NCI-H1092 (cell line): Measurements from ENCODE around the gene DLGAP1.
A peak's percentile ranks its signal among the peaks of the same experiment; 100 is the strongest.

Experiments
- DNase-seq: peaks from one replicate; lab custom pipeline; 2025; lab: John Stamatoyannopoulos, UW

DLGAP1 gene

DNA sequence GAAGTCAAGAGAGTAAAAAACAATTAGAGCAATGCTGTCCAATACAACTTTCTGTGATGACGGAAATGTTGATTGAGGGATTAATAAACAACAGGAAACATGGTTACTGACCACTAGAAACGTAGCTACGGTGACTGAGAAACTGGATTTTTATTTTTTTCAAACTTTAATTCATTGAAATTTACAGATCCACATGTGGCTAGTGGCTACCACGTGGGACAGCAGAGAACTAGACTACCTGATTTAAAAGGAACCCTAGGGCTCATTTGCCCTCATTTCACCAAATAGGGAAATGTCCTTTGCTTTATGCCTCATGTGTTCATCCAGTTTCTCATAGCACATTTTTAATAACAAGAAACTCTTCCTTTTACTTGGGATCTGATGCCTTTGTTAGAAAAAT, 592.1 kb downstream of the DLGAP1 start:
- DNase-seq, result no peak

DNA sequence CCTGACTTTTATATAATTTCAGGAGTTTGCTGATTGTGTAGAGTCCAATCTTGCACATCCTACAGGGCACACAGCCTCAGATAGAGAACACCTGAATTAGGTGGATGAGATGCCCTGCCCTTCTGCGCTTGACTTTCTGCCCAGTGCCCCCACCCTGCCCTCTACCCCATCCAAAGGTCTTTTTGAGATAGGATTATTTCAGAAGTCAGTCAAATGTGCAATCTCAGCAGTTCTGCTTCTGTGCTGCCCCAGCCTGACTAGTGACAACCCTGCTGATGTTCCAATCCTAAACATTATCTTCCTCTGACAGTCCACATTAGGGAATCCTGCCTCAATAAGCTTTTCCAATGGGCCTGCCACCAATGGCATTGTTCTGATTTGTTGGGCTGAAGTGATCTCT, 593.6 kb downstream of the DLGAP1 start:
- DNase-seq, result no peak

DNA sequence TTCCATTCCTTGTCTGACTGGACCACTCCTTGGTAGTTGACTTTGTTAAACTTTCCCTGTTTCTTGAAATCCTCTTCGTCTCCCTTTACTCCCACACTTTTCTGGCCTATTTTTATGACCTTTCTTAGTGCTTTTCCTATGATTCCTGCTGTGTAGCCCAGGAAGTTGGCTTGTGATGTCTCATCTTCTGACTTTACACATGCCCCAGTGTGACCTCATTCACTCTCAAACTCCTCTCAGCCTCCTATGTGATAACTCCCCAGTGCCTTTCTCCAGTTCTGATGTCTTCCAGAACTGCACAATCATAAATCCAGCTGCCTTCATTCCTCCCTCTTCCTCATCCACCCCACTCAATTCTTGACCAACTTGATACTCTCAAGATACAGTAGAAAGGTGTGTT, 597.6 kb downstream of the DLGAP1 start:
- DNase-seq, result no peak

DNA sequence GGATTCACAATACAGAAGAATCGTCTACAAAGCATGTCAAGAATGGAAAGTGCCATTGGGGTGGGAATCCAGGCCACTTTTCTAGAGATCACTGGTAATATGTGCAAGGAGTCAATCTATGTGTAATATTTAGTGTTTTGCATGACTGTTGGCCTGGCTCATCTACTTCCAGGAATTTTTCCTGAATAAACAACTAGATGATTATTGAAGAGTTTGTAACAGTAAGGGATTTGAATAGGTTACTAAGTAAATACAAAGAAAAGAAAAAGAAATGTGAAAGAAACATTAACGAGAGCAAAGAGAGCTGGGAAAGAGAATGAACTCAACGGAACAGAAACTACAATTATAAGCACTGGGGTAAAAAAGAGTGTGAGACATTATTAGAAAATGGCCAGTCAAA, 599.1 kb downstream of the DLGAP1 start:
- DNase-seq, result no peak

DNA sequence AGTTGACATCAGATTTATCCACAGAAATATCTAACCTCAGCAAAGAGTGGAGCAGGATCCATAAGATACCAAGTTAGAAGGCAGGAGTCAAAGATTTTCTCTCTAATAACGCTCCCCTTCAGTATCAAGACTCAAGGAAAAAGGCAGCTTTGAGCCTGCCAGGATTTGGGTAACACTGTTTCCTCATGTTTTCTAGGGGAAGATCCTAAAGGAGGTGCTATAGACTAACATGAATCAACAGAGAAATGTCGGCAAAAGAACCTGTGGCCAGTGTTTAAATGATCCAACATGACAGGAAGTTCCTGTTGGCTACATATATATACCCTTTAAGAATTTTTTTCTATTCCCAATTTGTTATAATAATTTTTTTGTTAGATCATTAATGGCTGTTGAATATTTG, 602.8 kb downstream of the DLGAP1 start:
- DNase-seq, result no peak

DNA sequence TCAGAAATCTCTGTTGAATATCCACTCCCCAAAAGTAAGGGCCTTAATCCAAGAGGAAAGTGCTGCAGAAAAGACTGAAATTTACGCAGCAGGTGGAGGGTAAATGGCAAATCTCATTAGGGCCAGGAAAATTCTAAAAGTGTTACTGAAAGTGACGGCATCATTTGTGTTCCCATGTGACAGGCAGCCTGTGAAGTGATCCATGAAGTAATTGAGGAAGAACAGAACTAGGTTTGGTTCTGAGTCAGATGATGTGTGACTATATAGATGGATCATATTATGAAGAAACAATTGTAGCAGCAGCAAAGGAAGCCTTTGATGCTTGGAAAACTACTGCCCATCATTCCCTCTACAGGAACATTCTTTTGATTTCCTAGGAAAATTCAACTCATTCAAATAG, 603.9 kb downstream of the DLGAP1 start:
- no peak for DNase-seq

DNA sequence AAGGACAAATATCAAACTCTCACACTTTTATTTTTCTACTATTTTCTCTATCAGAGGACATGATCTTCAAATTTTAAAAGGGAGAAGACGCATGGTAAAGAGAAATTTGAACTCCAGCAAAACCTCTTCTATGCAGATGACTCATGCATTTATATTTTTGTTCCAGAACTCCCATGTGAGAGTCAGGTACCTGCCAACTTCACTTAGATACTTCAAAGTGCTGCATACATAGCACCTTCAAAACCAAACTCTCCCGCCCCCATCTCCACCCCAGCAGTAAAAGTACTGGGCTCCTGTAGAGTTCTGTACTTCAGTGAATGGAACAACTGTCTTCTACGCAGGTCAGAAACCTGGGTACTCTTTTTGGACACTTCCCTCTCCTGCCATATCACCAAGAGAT, 606.8 kb downstream of the DLGAP1 start:
- DNase-seq, result no peak

DNA sequence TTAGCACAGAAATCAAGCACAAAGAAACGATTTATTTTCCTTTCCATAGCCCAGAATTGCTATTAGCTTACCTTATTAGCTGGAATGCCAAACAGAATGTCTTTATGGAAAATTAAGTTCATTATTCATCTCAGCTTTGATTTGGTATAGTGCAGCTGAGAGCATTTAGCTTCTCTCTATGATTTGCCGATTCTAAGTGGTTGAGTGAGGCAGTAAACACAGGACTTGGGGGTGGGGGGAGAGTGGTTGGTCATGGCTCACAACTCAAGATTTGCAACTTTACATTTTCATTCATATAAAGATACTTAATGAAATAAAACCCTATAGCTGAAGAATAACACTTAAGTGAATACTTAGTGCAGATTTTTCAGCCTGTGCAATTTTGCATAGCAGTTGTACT, 609.9 kb downstream of the DLGAP1 start:
- no peak for DNase-seq

DNA sequence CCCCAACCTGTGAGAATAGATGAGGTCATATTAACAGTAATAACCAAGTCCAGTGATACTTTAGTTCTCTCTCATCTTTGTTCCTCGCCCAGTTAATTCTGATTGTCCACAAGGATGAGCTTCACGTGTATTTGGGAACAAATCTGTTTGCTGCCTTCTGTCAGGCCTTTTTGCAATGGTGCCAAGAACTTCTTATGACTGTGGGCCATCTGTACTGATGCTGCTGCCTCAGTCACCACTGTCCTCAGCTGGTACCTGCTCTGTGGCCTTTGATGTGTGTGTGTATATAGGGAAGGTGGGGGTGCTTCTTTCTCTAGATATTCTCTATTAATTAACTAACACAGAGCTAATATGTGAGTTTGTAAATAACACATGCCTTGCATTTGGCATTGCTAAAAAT, 612.3 kb downstream of the DLGAP1 start:
- no peak for DNase-seq

DNA sequence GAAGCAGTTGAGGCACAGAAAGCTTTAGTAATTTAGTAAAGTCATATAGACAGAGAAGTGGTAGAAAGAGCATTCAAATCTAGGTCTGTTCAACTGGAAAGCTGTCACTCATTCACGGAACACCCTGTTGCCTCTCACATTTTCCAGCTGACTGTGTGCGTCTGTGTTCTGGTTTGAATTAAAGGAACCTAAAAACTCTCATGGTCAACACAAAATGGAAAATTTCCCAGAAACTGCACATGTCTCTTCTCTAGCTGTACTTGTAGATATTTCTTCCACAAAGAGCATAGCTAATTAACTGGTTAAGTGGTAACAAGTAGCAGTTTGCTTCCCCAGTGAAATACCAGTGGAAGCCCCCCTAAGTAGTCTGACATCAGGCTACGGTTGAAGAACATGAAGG, 614.3 kb downstream of the DLGAP1 start:
- DNase-seq, result no peak

DNA sequence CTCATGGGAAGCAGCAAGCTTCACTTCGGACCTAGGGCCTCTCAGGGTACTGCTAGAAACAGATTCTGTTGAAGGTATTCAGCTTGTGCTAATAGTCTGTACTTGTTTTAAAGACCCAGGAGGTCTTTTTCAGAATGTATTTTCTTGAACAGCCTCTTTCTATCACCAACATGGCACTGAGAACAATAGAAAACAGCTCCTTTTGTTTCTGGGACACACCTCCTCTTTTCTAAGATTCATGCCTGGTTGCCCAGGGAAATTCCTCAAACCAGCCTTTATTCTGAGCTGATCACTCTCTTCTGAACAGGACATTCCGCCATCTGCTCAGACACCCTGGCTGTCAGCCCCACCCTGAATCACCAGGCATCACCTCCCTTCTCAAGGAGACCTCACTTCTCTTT, 615.5 kb downstream of the DLGAP1 start:
- no peak for DNase-seq

DNA sequence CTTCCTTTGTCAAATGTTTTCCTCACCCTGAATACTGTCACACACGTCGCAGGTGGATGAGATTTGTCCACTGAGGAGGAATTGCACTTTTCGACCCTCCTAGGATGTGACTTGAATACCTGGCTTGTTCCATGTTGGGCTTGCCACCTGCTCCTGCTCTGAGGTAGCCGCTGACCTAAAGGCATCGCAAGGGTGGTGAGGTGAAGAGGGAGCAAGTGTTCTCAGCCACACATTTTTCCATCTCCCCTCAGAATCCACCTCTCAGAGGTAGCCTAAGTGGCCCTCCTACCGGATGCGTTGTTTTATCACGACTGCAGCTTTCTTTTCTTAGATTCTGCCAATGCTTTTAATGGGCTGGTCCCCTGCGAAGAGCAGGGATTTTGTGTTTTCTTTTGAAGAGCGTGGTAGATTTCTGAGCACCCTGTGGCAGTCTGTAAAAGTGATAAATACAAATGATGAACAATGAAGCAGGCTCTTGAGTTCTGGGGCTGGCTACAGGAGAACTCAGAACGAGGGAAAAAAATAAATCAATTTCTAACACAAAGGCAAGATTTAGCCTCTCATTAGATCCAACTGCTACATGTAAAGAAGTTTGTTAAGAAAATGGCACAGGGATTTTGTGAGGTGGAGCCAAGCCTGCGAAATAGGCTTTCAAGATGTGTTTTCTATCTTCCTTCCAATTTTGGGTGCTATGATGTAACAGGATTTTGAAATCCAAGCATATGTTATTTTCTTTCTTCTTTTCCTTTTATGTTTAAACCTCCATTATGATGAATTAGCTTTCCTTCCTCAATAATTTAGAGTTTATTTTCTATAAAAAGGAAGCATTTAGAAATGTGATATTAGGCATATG, 618.4 kb downstream of the DLGAP1 start:
- DNase-seq, result no peak

DNA sequence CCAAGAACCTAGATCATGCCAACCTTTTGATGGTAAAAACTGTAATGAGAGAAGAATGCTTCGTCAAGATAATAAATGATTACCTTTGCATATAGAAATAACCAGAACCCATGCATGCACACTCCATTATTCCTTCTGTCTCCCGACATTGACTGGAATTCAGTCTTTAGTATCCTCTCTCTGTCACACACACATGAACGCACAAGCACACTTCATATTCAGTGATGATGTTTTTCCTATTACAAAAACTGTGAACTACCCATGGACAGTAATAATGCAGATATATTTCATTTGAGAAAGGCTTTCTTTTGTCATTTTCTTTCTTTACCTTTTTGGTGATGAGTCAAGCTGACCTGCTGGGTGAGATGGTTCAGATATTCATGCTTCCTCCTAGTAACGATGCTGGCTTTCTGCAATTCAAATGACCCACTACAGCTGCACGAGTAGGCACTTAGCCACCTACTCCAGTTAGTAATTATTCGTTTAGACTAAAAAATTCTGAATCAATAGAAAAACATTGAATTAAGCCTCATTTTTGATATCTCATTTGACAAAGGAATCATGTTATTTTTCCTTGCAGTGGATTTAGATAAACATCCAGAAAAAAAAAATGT, 623.0 kb downstream of the DLGAP1 start:
- DNase-seq, result peak; percentile 28

DNA sequence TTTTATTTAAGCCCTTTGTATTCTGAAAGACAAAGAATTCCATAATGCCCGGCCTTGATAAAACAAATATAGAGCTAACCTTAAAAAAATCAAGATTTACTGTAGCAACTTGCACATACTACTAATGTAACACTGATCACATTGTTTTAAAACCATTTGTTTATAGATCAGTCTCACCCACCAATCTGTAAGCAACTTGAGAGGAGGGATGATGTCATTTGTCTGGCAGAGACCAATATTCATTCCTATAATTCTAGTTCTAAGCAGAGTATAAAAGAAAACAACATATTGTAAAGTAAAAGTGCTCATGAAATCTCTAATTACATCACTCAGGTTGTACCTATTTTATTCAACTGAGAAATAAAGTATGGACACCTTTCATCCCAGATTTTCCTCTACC, 624.5 kb downstream of the DLGAP1 start:
- DNase-seq, result no peak

DNA sequence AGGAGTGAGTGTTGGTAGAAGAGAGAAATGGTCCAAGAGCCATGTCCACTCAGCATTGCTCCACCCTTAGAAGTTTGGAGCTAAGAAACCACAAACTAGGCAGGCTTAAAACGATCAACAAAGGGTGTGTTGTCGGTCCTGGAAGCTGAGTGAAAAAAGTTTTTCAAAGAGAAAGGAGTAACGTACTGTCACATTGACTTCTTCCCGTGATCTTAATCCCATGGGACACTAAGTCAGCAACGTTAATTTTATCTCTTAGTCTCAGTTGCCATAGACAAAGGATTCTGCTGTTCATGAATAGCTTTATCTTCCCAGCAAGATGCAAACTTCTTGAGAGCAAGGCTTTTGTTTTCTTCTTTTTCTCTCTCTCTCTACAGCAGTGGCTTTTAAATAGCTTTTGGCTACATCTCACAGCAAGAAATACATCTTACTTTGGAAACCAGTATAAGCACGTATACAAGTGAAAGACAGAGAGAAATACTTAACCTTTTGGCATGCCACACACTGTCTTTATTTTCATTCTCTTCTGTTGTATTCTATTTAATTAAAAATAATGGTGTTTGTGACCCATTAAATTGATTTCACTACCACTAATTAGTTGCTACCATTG, 627.8 kb downstream of the DLGAP1 start:
- no peak for DNase-seq

DNA sequence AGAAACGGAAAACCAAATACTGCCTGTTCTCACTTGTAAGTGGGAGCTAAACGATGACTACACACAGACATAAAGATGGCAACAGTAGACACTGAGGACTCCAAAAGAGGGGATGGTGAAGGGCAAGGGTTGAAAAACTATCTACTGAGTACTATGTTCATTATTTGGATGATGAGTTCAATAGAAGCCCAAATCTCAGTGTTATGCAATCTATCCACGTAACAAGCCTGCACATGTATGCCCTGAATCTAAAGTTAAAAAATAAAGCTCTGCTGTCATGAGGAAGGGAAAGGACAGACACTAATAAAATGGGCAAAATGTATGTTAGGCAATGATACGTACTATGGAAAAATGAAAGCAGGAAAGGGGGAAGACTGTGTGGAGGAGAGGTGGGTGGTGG, 629.1 kb downstream of the DLGAP1 start:
- DNase-seq, result no peak

DNA sequence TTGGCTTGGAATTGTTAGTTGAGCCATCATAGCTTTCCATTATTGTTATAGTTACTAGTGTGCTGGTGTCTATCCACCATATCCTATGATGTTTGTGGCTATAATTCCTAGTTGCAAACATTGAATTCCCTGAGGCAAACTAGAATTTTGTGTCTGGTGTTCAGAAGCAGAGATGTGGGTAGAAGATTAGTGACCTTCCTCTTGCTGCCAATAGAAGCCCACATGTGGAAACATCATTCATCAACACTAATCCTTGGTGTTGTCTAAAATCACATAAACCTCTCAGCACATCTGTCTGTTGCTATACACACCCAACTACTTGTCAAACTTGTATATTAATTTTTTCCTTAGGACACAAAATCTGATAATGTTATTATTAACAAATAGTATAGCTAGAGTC, 631.0 kb downstream of the DLGAP1 start:
- no peak for DNase-seq

DNA sequence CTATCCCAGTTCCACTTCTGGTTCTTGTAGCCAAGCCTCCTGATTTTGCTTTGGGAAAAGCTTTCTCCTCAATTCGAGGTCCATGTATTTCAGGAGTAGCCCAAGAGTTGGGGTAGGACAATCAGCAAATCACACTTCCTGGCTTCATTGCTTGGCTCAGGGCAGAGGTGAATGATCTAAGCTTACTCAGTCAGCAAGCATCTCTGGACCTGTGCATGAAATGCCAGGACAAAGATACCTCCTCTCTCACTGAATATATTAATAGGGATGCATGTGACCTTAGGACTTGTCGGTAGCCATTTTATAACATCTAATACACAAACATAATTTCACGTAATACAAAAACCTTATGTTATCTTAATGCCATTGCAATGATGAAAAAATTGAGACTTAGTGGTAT, 632.0 kb downstream of the DLGAP1 start:
- no peak for DNase-seq

DNA sequence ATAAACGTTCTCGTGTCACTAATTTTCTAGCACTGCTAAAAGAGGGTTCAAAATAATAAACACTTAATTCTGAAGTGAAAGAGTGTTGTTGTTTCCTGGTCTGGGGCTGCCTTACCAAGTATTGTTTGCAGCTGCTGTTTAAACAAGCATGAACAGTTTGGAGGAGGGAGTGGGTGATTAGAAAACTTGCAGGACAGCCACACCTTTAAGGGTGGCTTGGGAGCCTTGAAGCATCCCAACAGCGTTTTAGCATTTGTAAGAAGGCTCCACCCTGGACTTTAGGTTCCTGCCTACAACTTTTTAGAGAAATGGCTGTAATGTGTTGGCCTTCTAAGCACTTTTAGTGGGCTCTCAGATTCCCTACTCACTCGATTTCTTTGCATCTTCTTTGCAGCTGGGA, 633.6 kb downstream of the DLGAP1 start:
- DNase-seq, result no peak

DNA sequence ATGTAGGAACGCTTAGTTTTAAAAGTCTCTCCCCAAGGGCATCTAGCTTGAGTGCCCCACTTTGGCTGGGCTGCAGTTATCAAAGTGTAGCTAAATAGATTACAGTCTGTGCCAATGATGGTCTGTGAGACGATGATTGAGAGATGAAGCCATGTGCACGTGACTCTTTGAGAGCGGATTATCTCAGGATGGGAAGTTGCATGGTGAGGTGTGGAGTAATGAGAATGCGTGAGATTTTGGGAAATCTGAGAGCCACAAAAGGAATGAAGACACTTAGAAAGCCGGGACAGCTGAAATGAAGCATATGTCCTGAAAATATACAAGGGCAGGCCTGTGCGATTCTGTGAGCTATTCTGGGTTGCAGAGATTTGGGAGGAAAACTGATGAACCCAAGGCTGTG, 635.1 kb downstream of the DLGAP1 start:
- no peak for DNase-seq

DNA sequence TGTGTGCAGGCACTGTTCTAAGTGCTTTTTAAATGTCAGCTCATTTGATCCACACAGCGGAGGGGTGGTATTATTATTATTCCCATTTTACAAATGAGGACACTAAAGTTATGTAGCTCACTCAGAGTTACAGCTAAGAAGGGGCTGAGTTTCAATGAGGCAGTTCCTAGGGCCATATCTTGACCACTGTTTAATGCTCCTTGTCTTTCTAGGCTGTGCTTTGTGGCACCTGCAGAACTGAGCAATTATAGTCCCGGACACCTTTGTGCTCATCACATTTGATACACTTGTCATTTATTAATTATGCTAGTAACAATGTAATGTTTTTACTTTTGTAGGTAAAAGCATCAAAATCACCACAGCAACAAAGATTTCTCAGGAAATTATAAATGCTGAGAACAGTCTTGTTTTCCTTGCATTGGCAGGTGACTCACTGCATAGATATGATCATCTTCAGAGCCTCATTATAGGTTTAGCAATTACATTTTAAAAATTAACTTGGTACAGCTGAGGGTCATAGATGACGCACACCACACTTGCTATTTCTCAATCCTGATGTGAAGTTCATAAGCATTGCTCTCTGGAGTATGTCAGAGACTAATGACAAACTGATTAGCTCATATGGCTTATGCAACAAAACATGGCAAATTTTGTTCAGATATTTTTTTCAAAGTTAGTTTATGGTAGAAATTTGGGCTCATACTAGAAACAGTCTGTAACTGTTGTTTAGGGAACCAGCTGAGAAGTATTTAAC, 638.3 kb downstream of the DLGAP1 start:
- DNase-seq, result no peak

DNA sequence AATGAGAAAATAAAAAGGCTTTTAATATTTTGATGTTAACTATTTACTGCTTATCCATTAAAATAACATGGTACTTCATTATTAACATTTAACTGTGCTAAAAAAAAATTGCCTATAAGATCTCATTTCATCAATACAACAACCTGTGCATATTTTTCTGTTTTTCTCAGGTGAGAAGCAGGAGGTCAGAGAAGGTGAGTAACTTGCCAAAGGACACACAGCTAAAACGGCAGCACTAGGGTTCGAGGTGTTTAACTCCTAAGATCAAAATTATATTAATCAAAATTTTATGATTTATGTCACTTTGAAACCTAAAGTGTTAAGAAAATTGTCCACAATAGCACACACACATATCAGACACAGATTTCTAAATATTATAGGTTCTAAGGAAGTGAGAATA, 639.1 kb downstream of the DLGAP1 start:
- DNase-seq, result no peak

DNA sequence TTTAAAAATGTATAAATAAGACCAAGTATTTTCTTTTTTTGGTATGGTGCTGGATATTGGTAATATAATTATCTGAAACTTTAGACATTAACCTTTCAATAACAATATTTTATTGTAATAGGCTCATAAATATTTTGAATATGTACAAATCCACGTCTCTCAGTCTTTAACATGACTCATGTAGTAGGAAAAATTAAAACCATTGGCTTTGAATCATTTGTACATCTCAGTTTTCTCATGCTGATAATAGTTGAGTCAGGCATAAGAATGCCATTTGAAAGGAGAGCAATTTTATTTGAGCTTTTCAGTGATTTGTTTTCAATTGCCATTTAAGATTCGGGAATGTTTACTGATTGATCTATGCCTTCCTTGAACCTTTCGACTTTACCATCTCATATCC, 640.3 kb downstream of the DLGAP1 start:
- DNase-seq, result no peak
